ACC112 (cell line): ENCODE data around the gene SPDEF.

ENCODE experiments used
- H2AFZ ChIP-seq: fragments of 200-600 bp; sonication (generic); one replicate; pipeline ENCODE4 v1.6.0; 2017; ENCODE audit warnings: antibody characterized with exemption, low read length; ENCODE audit not compliant: unreplicated experiment
- H3K27ac ChIP-seq: fragments of 200-600 bp; sonication (generic); 2 replicates; pipeline ENCODE4 v1.5.1; 2014; ENCODE audit warnings: low read depth, mild to moderate bottlenecking, antibody characterized with exemption, low read length, moderate library complexity
- H3K27me3 ChIP-seq: fragments of 200-600 bp; sonication (generic); 2 replicates; pipeline ENCODE4 v1.6.1; 2014; ENCODE audit warnings: mild to moderate bottlenecking, antibody characterized with exemption, low read length, moderate library complexity, mixed read lengths; ENCODE audit not compliant: insufficient read depth
- H3K36me3 ChIP-seq: fragments of 200-600 bp; sonication (generic); 2 replicates; pipeline ENCODE4 v1.6.1; 2016; ENCODE audit warnings: mild to moderate bottlenecking, antibody characterized with exemption, low read length, moderate library complexity, mixed read lengths; ENCODE audit not compliant: insufficient read depth
- H3K4me1 ChIP-seq: fragments of 200-600 bp; sonication (generic); one replicate; pipeline ENCODE4 v1.6.1; 2016; ENCODE audit warnings: low read length, mixed read lengths; ENCODE audit not compliant: insufficient read depth, unreplicated experiment, control insufficient read depth
- H3K4me3 ChIP-seq: fragments of 200-600 bp; sonication (generic); 2 replicates; pipeline ENCODE4 v1.5.1; 2014; ENCODE audit warnings: mild to moderate bottlenecking, low read depth, low read length
- H3K79me2 ChIP-seq: fragments of 200-600 bp; sonication (generic); one replicate; pipeline ENCODE4 v1.6.0; 2016; ENCODE audit warnings: low read length; ENCODE audit not compliant: control insufficient read depth, unreplicated experiment, insufficient read depth

SPDEF gene

DNA sequence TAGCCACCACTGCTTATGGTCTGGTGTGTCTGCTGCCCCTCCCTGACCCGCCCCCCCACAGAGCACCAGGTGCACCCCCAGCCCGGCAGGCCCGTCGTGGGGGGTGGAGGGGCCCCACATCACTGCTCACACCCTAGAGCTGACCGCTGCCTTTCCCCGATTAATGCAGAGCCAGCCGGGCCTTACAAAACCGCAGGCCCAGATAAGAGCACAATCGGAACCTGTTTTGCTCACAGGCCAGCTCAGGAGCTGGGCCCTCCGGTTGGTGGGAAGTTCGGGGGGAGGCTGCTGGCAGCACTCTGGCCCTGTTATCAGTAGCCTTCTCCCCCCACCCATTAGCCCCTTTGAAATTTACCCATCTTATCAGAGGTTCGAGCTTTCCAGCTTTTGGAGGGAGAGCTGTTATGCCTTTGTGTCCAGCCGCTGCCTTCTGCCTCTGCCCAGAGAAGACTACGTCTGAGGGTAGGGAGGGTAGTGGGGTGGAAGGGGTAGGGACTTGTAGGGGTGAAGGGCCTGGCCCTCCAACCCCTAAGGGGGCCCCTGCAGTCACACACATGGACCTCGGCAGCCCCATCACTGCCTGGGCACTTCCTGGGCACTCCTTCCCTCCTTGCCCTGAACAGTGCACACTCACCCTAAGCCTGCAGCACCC, 6.9 kb upstream of the SPDEF start:
- no peak overlapping the region for H2AFZ ChIP-seq
- no peaks in the 10 kb centered on the region for H3K27me3 ChIP-seq
- H3K4me1 ChIP-seq: peaks cover 6% of the 10 kb centered on the region
- no peak overlapping the region for H3K4me3 ChIP-seq
- no peaks in the 10 kb centered on the region for H3K36me3 ChIP-seq
- no peak overlapping the region for H3K27ac ChIP-seq
- no peaks in the 10 kb centered on the region for H3K79me2 ChIP-seq

DNA sequence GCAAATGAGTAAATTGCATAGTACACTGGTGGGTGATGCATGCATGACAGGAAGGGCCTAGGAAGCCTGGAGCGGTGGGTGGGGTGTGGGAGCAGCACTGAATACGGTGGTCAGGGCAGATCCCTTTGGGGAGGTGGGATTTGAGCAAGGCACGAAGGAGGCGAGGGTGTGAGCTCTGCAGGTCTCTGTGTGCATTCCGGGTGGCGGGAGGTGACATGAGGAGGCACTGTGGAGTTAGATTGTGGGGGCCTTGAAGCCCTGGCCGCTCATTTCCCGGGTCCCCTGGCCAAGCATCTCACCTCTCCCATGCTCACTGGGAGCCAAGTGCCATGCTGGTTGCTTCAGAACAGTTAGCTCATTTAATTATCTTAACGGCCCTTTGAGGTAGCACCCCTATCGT, 6.2 kb upstream of the SPDEF start:
- no peaks in the 10 kb centered on the region for H3K79me2 ChIP-seq

DNA sequence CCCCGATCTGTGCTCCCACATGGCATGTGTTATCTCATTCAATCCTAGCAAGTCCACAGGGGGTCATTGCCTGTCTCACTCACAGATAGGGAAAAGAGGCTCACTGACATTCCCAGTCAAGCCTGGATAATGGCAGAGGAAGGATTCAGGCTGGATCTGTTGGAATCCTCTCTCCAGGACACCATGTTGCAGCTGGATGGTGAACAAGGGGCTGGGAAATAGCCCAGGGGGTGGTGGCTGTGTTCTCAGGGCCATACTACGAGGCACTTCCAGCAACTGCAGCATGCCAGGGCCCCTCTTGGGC, 5.0 kb upstream of the SPDEF start:
- Histone ChIP-seq H3K36me3 (no peaks in the 10 kb centered on the region), H3K4me3 (no peak overlapping the region), H2AFZ (no peak overlapping the region), H3K27me3 (no peaks in the 10 kb centered on the region), H3K79me2 (no peaks in the 10 kb centered on the region), H3K4me1 (peaks cover 6% of the 10 kb centered on the region), H3K27ac (no peak overlapping the region)

More for the DNA sequence above, 6.2 kb upstream of the SPDEF start:
- no peak overlapping the region for H3K27ac ChIP-seq
- no peak overlapping the region for H2AFZ ChIP-seq
- no peaks in the 10 kb centered on the region for H3K36me3 ChIP-seq
- no peaks in the 10 kb centered on the region for H3K27me3 ChIP-seq
- peaks cover 6% of the 10 kb centered on the region for H3K4me1 ChIP-seq
- no peak overlapping the region for H3K4me3 ChIP-seq

DNA sequence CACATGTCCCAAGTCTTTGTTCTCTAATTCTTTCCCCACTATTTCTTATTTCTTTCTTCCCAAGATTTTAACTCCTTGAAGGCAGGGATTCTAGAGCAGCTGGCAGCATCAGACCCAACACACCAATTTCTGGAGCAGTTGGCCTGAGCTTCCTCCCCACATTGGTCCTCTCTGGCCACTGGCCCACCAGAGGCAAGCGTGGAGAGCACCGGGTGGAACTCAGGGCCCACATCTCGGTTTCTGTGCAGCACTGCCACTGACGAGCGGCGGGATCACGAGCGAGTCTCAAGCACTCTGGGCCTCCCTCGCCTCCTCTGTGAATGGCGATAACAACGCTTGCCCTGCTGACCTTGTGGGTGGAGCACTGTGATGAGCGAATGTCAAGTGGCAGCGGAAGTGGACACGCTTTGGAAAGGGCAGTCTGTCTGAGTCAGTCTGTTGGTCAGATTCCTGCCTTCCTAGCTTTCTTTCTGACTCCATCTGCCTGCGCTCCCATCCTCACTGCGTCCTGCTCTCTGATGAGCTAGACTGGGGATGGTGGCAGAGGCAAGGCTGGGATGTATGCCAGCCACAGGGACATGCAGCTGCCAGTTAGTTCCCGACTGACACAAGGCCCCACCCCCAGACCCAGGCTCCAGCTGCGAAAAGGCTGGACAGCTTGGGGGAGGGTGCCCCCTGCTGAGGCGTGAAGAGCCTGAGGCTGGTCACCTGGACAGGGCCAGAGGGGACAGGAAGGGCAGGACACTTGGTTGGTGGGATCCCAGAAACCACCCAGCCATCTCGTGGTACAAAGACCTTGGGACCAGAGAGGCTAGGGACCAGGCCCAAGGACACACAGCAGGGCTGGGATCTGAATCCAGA, 4.5 kb upstream of the SPDEF start:
- no peaks in the 10 kb centered on the region for H3K27me3 ChIP-seq
- no peaks in the 10 kb centered on the region for H3K36me3 ChIP-seq
- no peak overlapping the region for H3K27ac ChIP-seq
- no peak overlapping the region for H2AFZ ChIP-seq
- H3K4me1 ChIP-seq: peaks cover 6% of the 10 kb centered on the region
- no peak overlapping the region for H3K4me3 ChIP-seq
- no peaks in the 10 kb centered on the region for H3K79me2 ChIP-seq

- Histone ChIP-seq H3K27me3 (no peaks in the 10 kb centered on the region), H3K27ac (no peak overlapping the region), H2AFZ (no peak overlapping the region), H3K4me1 (peaks cover 6% of the 10 kb centered on the region), H3K36me3 (no peaks in the 10 kb centered on the region), H3K4me3 (no peak overlapping the region), H3K79me2 (no peaks in the 10 kb centered on the region)
Observed at GRCh38 chr6:34559651-34560365, 3.7 kb upstream of the SPDEF start.

DNA sequence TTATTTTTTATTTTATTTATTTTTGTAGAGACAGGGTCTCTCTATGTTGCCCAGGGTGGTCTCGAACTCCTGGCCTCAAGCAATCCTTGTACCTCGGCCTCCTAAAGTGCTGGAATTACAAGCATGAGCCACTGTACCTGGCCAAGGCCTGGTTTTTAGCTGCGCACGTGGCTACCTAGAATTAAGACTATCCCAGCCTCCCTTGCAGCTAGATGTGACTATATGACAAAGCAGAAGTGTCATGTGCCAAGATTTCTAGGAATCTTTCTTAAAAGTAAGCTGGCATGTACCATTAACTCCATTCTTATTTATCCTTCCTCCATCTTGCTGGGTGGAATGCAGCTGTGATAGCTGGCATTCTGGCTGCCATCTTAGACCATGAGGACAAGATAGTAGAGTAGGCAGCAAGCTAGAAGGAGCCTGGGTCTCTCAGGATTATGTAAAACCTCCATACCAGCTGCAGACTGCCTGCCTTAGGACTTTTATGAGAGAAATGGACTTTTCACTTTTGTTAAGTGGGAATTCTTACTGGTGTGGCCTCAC, 2.1 kb upstream of the SPDEF start:
- no peaks in the 10 kb centered on the region for H3K27me3 ChIP-seq
- H3K79me2 ChIP-seq: no peaks in the 10 kb centered on the region
- no peak overlapping the region for H3K4me3 ChIP-seq
- peaks cover 6% of the 10 kb centered on the region for H3K4me1 ChIP-seq
- no peak overlapping the region for H3K27ac ChIP-seq
- H2AFZ ChIP-seq: no peak overlapping the region
- no peaks in the 10 kb centered on the region for H3K36me3 ChIP-seq

- Histone ChIP-seq H3K4me3 (no peak overlapping the region), H3K4me1 (peaks cover 6% of the 10 kb centered on the region), H3K27me3 (no peaks in the 10 kb centered on the region), H2AFZ (no peak overlapping the region), H3K79me2 (no peaks in the 10 kb centered on the region), H3K36me3 (no peaks in the 10 kb centered on the region), H3K27ac (no peak overlapping the region)
Observed at GRCh38 chr6:34557228-34557627, 1.1 kb upstream of the SPDEF start.

DNA sequence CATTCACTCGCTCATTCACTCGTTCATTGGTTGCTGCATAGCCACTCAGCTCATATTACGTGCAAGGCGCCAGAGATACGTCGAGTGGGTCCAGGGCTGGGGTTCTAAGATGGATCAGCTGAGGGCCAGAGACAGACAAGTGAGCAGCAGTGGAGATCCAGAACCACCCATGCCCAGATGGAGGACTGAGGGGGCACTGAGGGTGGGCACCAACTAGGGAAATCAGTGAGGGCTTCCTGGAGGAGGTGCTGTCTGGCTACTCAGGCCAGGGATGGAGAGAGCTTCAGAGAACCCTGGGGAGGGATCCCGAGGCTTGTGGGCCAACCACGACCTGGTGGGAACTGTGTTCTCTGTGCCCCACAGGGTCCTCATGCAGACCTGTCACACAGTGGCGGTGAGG, 364 bp upstream of the SPDEF start:
- Histone ChIP-seq H3K79me2 (no peaks in the 10 kb centered on the region), H3K36me3 (no peaks in the 10 kb centered on the region), H3K27ac (no peak overlapping the region), H3K4me3 (no peak overlapping the region), H3K4me1 (peaks cover 6% of the 10 kb centered on the region), H2AFZ (no peak overlapping the region), H3K27me3 (no peaks in the 10 kb centered on the region)

DNA sequence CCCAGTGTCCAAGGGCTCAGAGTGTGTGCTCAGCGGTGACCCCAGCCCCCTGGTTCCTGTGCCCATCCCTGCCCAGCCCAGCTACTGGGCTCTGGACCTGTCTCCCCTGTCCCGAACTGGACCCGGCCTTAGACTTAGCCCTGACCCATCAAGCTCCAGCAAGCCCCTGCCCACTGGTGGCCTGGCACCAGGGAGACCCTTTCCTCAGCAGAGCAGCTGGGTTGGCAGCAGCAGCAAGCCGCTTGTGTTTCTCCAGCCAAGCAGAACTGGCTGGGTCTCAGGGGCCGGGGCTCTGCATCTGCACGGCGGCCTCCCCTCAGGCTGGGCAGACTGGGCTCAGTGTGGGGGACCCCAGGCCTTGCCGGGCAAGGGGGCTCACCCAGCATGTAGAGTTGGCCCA, 801 bp downstream of the SPDEF start:
- Histone ChIP-seq H3K27ac (no peak overlapping the region), H3K79me2 (no peaks in the 10 kb centered on the region), H3K27me3 (no peaks in the 10 kb centered on the region), H3K4me1 (no peaks in the 10 kb centered on the region), H2AFZ (no peak overlapping the region), H3K36me3 (no peaks in the 10 kb centered on the region), H3K4me3 (no peak overlapping the region)

- no peaks in the 10 kb centered on the region for H3K4me1 ChIP-seq
- H3K27ac ChIP-seq: no peak overlapping the region
- H2AFZ ChIP-seq: no peak overlapping the region
- H3K79me2 ChIP-seq: no peaks in the 10 kb centered on the region
- H3K36me3 ChIP-seq: no peaks in the 10 kb centered on the region
- no peaks in the 10 kb centered on the region for H3K27me3 ChIP-seq
- no peak overlapping the region for H3K4me3 ChIP-seq
Observed at GRCh38 chr6:34555007-34555322, 1.2 kb downstream of the SPDEF start.
